Fibroblast of skin of back (primary cell): ENCODE data around the gene TBX5.
"Not testable (repeated sequence)": the region's sequence is repeated elsewhere in the genome, so short reads cannot be mapped to it uniquely, and the experiment has no call there.

Experiments
- DNase-seq: peaks from one replicate; pipeline ENCODE4 v3.0.0-alpha.2; 2013

TBX5 gene

GRCh38 chr12:114371733-114372132 is 34.2 kb downstream of the TBX5 start:
- DNase-seq = no peak

- no peak for DNase-seq
These were observed 34.7 kb downstream of the TBX5 start for GRCh38 chr12:114371250-114371649.

GRCh38 chr12:114368685-114369452 is 37.1 kb downstream of the TBX5 start:
- DNase-seq = no peak

- no peak for DNase-seq
These were observed 44.0 kb downstream of the TBX5 start for GRCh38 chr12:114361992-114362391.

GRCh38 chr12:114361545-114361944 is 44.4 kb downstream of the TBX5 start:
- no peak for DNase-seq

GRCh38 chr12:114360485-114360884 is 45.5 kb downstream of the TBX5 start:
- no peak for DNase-seq

GRCh38 chr12:114355389-114356088 is 50.4 kb downstream of the TBX5 start:
- DNase-seq = no peak

- DNase-seq = not testable (repeated sequence)
These were observed 56.7 kb downstream of the TBX5 start for GRCh38 chr12:114349239-114349638.

GRCh38 chr12:114347861-114348260 is 58.1 kb downstream of the TBX5 start:
- DNase-seq = no peak

GRCh38 chr12:114344831-114345230 is 61.1 kb downstream of the TBX5 start:
- no peak for DNase-seq

GRCh38 chr12:114344303-114344663 is 61.7 kb downstream of the TBX5 start:
- DNase-seq = no peak

- DNase-seq = no peak
These were observed 62.2 kb downstream of the TBX5 start for GRCh38 chr12:114343585-114344302.

- DNase-seq = no peak
These were observed 63.3 kb downstream of the TBX5 start for GRCh38 chr12:114342656-114343055.

GRCh38 chr12:114341635-114342034 is 64.3 kb downstream of the TBX5 start:
- no peak for DNase-seq

- DNase-seq = no peak
These were observed 65.7 kb downstream of the TBX5 start for GRCh38 chr12:114340231-114340630.

- DNase-seq = no peak
These were observed 66.3 kb downstream of the TBX5 start for GRCh38 chr12:114339626-114340025.

GRCh38 chr12:114335607-114336006 is 70.3 kb downstream of the TBX5 start:
- DNase-seq = no peak

GRCh38 chr12:114334395-114334794 is 71.5 kb downstream of the TBX5 start:
- DNase-seq = no peak

- DNase-seq = no peak
These were observed 77.7 kb downstream of the TBX5 start for GRCh38 chr12:114328292-114328691.

GRCh38 chr12:114327765-114328164 is 78.2 kb downstream of the TBX5 start:
- DNase-seq = no peak

- no peak for DNase-seq
These were observed 84.4 kb downstream of the TBX5 start for GRCh38 chr12:114321524-114321923.

GRCh38 chr12:114320968-114321367 is 85.0 kb downstream of the TBX5 start:
- DNase-seq = no peak

GRCh38 chr12:114320101-114320500 is 85.8 kb downstream of the TBX5 start:
- no peak for DNase-seq

GRCh38 chr12:114319422-114319821 is 86.5 kb downstream of the TBX5 start:
- DNase-seq = no peak
